ENCODE results near the gene F5. TPM values are rescaled to one million over a fixed set of nuclear protein-coding genes. Genes with fewer than 3 reads are reported as not detected.

F5 gene
- total RNA-seq, 4 donors from 2014 or later: 1.4 to 5.0 (median 3.7) TPM

GRCh38 chr1:169483500-169483966, 102.7 kb downstream of the F5 start:
- no peak for DNase-seq (ENCODE audit: low spot score)
- no peak for ATAC-seq (ENCODE audit: low FRiP score)
- no peak for TF ChIP-seq CTCF (IDR thresholded peaks at IDR 0.05)

GRCh38 chr1:169479363-169480066, 106.8 kb downstream of the F5 start:
- DNase-seq (ENCODE audit: low spot score) (no peak), ATAC-seq (ENCODE audit: low FRiP score) (no peak)
- no peak for TF ChIP-seq CTCF (IDR thresholded peaks at IDR 0.05)

GRCh38 chr1:169478094-169478672, 108.1 kb downstream of the F5 start:
- no peak for TF ChIP-seq CTCF (IDR thresholded peaks at IDR 0.05)
- DNase-seq (ENCODE audit: low spot score) (no peak), ATAC-seq (ENCODE audit: low FRiP score) (no peak)

- no peak for ATAC-seq (ENCODE audit: low FRiP score)
- DNase-seq (ENCODE audit: low spot score): no peak
- TF ChIP-seq CTCF (IDR thresholded peaks at IDR 0.05): no peak
These were observed 110.4 kb downstream of the F5 start for GRCh38 chr1:169475806-169476387.

GRCh38 chr1:169474302-169474995, 111.8 kb downstream of the F5 start:
- no peak for DNase-seq (ENCODE audit: low spot score)
- no peak for ATAC-seq (ENCODE audit: low FRiP score)
- TF ChIP-seq CTCF (IDR thresholded peaks at IDR 0.05): no peak

- TF ChIP-seq CTCF (IDR thresholded peaks at IDR 0.05): no peak
- ATAC-seq (ENCODE audit: low FRiP score): no peak
- no peak for DNase-seq (ENCODE audit: low spot score)
These were observed 112.9 kb downstream of the F5 start for GRCh38 chr1:169473347-169473746.
